NCI-H526 treated with DMSO at 0.1 percent for 48 hours (cell line): Measurements from ENCODE around the gene EML1.

ENCODE experiments used
- DNase-seq: peaks from one replicate; lab custom pipeline; 2025; lab: John Stamatoyannopoulos, UW

The EML1 gene

GRCh38 chr14:99872786-99873440 is 79.7 kb downstream of the EML1 start:
- DNase-seq: no peak

- DNase-seq: no peak
These were observed 80.4 kb downstream of the EML1 start for GRCh38 chr14:99873653-99874052.

GRCh38 chr14:99874306-99874705 is 81.1 kb downstream of the EML1 start:
- DNase-seq: no peak

GRCh38 chr14:99875421-99875820 is 82.2 kb downstream of the EML1 start:
- DNase-seq: no peak

GRCh38 chr14:99875836-99876235 is 82.6 kb downstream of the EML1 start:
- no peak for DNase-seq

- no peak for DNase-seq
These were observed 83.2 kb downstream of the EML1 start for GRCh38 chr14:99876406-99876805.

GRCh38 chr14:99878563-99878962 is 85.3 kb downstream of the EML1 start:
- no peak for DNase-seq

GRCh38 chr14:99879401-99880295 is 86.4 kb downstream of the EML1 start:
- no peak for DNase-seq

- no peak for DNase-seq
These were observed 87.6 kb downstream of the EML1 start for GRCh38 chr14:99880651-99881420.

- DNase-seq: peak; percentile 71
These were observed 90.8 kb downstream of the EML1 start for GRCh38 chr14:99883866-99884650.

GRCh38 chr14:99884834-99885648 is 91.8 kb downstream of the EML1 start:
- peak; percentile 54 for DNase-seq

- no peak for DNase-seq
These were observed 92.4 kb downstream of the EML1 start for GRCh38 chr14:99885649-99885958.

GRCh38 chr14:99887407-99887806 is 94.2 kb downstream of the EML1 start:
- DNase-seq: no peak

- no peak for DNase-seq
These were observed 94.9 kb downstream of the EML1 start for GRCh38 chr14:99888149-99888548.

GRCh38 chr14:99889268-99889667 is 96.1 kb downstream of the EML1 start:
- DNase-seq: no peak

GRCh38 chr14:99891266-99891665 is 98.1 kb downstream of the EML1 start:
- no peak for DNase-seq

- DNase-seq: no peak
These were observed 98.7 kb downstream of the EML1 start for GRCh38 chr14:99891900-99892299.

GRCh38 chr14:99892406-99892805 is 99.2 kb downstream of the EML1 start:
- DNase-seq: no peak

- DNase-seq: no peak
These were observed 103.1 kb downstream of the EML1 start for GRCh38 chr14:99896361-99896760.

GRCh38 chr14:99899578-99900178 is 106.5 kb downstream of the EML1 start:
- DNase-seq: no peak

- DNase-seq: no peak
These were observed 109.7 kb downstream of the EML1 start for GRCh38 chr14:99902925-99903324.
